CD4-positive, alpha-beta T cell treated with Interleukin-21 for 1 hour (primary cell): ENCODE data around the gene ERI3.

Experiments used
- DNase-seq: peaks from one replicate; pipeline ENCODE4 v3.0.0-alpha.2; 2020

Gene ERI3

GRCh38 chr1:44261171-44261817 lies 93.8 kb downstream of the ERI3 start:
- DNase-seq, result no peak

GRCh38 chr1:44260792-44261170 lies 94.3 kb downstream of the ERI3 start:
- DNase-seq, result no peak

- DNase-seq, result no peak
These were observed 96.0 kb downstream of the ERI3 start for GRCh38 chr1:44259090-44259489.

- no peak for DNase-seq
These were observed 98.1 kb downstream of the ERI3 start for GRCh38 chr1:44256762-44257554.

- no peak for DNase-seq
These were observed 100.6 kb downstream of the ERI3 start for GRCh38 chr1:44254392-44254910.

- no peak for DNase-seq
These were observed 102.9 kb downstream of the ERI3 start for GRCh38 chr1:44251989-44252671.

- no peak for DNase-seq
These were observed 103.6 kb downstream of the ERI3 start for GRCh38 chr1:44251486-44251885.

GRCh38 chr1:44250068-44250781 lies 104.8 kb downstream of the ERI3 start:
- no peak for DNase-seq

- no peak for DNase-seq
These were observed 105.5 kb downstream of the ERI3 start for GRCh38 chr1:44249543-44249942.

GRCh38 chr1:44246806-44247205 lies 108.3 kb downstream of the ERI3 start:
- no peak for DNase-seq

- no peak for DNase-seq
These were observed 110.1 kb downstream of the ERI3 start for GRCh38 chr1:44244986-44245385.

- DNase-seq, result no peak
These were observed 111.1 kb downstream of the ERI3 start for GRCh38 chr1:44243782-44244495.

- no peak for DNase-seq
These were observed 112.3 kb downstream of the ERI3 start for GRCh38 chr1:44242746-44243145.

GRCh38 chr1:44240802-44241671 lies 114.0 kb downstream of the ERI3 start:
- DNase-seq, result no peak

GRCh38 chr1:44239961-44240371 lies 115.1 kb downstream of the ERI3 start:
- DNase-seq, result no peak

GRCh38 chr1:44239331-44239960 lies 115.6 kb downstream of the ERI3 start:
- DNase-seq, result no peak

- no peak for DNase-seq
These were observed 116.4 kb downstream of the ERI3 start for GRCh38 chr1:44238660-44239059.

- peak; percentile 11 for DNase-seq
These were observed 117.2 kb downstream of the ERI3 start for GRCh38 chr1:44237721-44238457.

- no peak for DNase-seq
These were observed 118.4 kb downstream of the ERI3 start for GRCh38 chr1:44236490-44237272.
